Measurements from ENCODE around the gene CD109.
"Not testable (repeated sequence)": the region's sequence is repeated elsewhere in the genome, so short reads cannot be mapped to it uniquely, and the experiment has no call there.

The CD109 gene

DNA sequence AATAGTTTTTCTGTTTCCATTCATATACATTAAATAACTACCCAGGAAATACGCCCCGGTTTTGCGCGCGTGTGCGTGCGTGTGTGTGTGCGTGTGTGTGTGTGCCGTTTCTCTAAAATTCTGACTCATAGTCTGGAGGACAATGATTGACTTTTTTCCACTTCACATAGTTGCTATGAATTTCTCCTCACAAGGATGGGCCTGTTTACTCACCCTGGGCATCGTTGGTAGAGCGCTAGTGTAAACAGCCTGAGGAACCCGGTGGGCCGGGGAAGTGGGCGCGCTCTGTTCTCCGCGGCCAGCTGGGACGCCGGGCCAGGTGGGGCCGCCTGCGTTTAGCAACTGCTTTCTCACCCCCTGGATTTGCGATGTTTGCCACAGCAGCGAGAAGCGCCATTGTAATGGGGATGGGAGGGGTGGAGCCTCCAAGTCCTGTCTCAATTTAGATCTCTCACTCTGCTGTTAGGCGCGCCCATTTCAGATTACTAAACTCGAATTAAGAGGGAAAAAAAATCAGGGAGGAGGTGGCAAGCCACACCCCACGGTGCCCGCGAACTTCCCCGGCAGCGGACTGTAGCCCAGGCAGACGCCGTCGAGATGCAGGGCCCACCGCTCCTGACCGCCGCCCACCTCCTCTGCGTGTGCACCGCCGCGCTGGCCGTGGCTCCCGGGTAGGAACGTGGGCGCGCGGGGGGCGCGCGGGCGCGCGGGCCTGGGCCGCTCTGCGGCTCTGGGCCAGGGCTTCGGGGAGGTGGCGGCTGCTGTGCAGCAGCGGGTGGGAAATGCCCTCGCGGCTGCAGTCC is at the start of gene CD109:
Gene CD109, plus strand, starts transcription at position 585 of the 803 bp plus-strand sequence. Its CDS starts 13 bp downstream, at position 598.
- DNase-seq = peak; percentile 74 to 83

DNA sequence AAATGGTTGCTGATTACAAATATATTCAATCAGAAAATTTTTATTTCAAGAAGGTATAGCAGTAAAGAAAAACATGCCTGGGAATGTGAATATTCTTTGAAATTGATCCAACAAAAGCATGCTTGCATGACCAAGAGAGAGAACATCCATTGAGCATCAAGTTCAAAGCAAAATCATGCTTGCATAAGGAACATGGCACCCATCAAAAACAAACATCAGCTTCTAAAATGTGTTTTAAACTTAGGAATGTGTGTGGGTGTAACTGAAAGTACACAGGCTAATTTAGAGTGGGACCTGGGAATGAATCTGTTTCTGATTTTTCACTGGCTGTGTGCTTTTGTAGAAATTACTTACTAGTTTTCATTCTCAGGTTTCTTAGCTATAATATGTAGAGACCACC is 47.8 kb upstream of the CD109 start:
- no peak for DNase-seq

DNA sequence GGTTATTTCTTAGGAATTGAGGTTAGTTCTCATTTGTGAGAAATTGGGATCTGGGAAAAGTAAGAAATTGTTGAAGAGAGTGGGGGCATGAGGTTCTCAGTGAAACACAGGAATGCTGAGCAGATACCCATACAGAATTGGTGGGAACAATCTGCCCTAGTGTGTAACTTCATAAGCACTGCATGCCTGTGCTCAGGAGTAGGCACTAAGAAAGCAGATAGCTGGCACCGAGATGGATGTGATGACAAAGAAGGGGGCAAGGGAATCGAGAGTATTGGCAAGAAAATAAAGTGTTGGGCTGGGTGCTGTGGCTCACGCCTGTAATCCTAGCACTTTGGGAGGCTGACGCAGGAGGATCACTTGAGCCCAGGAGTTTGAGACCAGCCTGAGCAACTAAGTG is 46.2 kb upstream of the CD109 start:
- DNase-seq = no peak

DNA sequence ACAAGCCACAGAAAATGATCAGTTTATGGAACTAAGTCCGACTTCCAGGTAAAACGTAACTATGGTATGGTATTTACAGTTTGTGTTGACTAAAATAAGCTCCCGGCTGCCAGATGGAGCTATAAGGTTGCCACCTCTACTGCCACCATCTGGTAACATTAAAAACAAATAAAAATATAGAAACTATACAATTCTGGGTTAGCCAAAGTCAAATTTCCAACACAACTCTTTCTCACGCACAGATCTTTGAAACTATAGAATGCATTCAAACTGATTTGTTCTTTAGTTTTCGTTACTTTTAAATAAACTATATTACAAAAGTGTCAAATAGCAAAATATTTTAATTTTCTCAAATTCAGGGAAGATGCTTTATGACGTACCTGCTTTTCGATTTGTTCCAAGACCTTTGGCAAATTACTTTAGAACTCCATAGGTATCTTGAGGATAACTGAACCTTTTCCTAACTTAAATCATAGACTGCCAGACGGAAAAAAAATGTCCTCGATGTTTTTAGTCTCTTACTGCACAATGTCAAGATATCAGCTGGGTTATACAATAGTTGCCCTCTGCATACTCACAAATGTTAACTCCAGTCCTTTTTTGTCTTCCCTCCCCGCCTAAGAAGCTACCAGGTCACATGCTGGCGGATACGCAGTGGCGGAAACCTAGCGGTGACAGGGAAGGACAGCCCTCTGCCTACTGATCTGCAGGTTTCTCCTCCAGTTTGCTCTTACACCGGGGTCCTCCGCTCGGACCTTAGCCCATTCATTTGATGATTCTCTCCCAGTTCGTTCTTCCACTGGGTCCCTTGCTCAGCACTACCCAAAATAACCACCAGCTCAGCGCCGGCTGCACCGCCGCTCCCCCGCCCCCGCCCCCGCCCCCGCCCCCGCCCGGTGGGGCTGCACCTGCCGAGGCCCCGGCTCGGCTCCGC is 43.1 kb upstream of the CD109 start:
- DNase-seq = peak; percentile 81

GRCh38 chr6:73653571-73654424 is 42.2 kb upstream of the CD109 start, which contains the start of gene SLC17A5:
SLC17A5 (minus strand) TSS chr6:73653992; CDS start chr6:73653886, 106 bp downstream.
- peak; percentile 99 for DNase-seq

DNA sequence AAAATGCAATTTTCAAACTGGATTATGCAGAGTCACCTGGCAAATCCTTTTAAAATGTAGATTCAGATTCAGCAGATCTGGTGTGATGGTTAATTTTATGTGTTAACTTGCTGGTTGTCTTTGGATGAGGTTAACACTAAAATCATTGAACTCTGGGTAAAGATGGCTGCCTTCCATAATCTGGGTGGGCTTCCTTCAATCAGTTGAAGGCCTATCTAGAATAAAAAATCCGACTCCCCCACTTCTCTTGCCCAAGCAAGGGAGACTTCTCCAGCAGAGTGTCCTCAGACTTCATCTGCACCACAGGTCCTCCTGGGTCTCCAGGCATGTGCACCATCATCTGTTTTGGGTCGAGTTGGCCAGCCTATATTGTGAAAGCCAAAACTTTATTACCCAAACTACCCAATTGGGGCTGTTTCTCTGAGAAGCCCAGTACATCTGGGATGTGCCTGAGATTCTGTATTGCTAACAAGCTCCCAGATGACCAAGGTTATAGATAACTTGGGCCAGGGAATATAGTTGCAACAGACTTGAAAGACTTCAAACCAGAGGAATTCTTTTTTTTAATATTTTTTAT is 40.6 kb upstream of the CD109 start:
- DNase-seq = no peak

GRCh38 chr6:73656531-73657145 is 39.4 kb upstream of the CD109 start:
- no peak for DNase-seq

DNA sequence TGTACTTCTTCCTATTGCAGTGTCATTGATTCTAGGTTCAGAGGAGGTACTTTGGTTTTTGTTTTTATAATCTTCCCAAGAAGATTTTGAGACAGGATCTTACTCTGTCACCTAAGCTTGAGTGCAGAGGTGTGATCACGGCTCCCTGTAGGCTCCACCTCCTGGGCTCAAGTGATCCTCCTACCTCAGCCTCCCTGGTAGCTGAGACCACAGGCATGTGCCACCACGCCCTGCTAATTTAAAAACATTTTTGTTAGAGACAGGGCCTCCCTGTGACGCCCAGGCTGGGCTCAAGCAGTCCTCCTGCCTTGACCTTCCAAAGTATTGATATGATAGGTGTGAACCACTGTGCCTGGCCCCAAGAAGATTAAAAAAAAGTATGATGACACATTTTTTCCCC is 38.8 kb upstream of the CD109 start:
- DNase-seq = no peak

DNA sequence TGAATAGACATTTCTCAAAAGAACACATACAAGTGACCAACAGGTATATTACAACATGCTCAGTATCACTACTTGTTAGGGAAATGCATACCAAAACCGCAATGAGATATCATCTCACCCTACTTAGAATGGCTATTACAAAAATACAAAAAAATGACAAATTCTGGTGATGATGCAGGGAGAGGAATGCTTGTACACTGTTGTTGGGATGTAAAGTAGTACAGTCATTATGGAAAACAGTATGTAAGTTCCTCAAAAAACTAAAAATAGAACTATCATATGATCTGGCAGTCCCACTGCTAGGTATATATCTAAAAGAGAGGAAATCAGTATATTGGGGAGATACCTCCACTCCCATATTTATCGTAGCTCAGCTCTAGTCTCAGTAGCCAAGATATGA is 31.3 kb upstream of the CD109 start:
- no peak for DNase-seq

- no peak for DNase-seq
These were observed 30.2 kb upstream of the CD109 start for GRCh38 chr6:73665686-73666319.

DNA sequence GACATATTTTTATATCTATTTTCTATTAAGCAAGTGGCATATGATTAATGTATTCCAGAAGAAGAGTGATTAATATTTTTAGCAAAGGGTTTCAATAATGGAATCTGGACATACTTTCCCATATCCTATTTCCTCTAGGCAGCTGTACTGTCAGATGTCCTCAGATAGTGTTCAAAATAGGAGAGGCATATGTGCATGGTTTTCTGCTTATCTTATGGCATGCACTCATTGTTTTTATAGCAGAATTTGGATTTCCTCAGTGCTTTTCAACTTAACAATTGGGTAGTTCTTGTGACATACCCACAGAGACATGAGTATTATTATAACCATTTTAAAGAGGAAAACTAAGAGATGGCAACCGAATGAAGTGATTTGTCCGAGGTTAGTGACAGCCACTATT is 29.6 kb upstream of the CD109 start:
- no peak for DNase-seq

- DNase-seq = no peak
These were observed 28.2 kb upstream of the CD109 start for GRCh38 chr6:73667798-73668197.

GRCh38 chr6:73669005-73669404 is 27.0 kb upstream of the CD109 start:
- no peak for DNase-seq

GRCh38 chr6:73671911-73672685 is 23.9 kb upstream of the CD109 start:
- no peak for DNase-seq

DNA sequence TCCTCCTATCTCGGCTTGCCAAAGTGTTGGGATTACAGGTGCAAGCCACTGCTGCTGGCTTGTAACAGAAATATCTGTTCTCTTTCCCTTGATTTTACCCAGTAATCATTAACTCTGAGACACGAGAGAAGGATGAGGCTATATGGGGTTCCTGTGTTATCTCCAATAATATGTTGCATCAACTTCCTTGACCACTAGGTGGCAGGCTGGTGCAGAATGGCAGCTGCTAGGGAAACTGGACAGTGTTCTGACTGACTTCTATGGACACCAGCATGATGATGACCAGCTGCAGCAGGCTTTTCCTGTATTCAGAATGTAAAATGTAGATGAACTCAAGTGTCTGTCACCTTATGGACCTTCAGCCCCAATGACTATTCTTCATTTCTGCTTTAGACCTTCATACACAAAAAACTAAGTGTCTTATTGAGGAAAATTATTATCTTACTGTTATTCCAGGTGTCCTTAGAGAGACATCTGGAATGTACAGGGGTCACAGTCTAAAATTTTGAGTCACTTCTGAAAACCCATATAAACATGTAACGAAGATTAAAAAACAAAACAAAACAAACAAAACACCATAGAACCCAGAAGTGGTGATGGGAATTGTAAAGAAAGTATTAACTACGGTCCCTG is 20.4 kb upstream of the CD109 start:
- peak; percentile 80 to 87 for DNase-seq

GRCh38 chr6:73679009-73679408 is 17.0 kb upstream of the CD109 start:
- DNase-seq = no peak

- DNase-seq = not testable (repeated sequence)
These were observed 16.2 kb upstream of the CD109 start for GRCh38 chr6:73679846-73680245.

- no peak for DNase-seq
These were observed 15.6 kb upstream of the CD109 start for GRCh38 chr6:73680289-73680918.

DNA sequence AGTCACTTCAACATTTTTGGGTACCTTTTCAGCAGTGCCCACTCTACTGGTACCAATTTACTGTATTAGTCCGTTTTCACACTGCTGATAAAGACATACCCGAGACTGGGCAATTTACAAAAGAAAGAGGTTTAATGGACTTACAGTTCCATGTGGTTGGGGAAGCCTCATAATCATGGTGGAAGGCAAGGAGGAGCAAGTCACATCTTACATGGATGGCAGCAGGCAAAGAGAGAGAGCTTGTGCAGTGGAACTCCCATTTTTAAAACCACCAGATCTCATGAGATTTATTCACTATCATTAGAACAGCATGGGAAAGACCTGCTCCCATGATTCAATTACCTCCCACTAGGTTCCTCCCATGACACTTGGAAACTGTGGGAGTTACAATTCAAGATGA is 12.4 kb upstream of the CD109 start:
- not testable (repeated sequence) for DNase-seq

DNA sequence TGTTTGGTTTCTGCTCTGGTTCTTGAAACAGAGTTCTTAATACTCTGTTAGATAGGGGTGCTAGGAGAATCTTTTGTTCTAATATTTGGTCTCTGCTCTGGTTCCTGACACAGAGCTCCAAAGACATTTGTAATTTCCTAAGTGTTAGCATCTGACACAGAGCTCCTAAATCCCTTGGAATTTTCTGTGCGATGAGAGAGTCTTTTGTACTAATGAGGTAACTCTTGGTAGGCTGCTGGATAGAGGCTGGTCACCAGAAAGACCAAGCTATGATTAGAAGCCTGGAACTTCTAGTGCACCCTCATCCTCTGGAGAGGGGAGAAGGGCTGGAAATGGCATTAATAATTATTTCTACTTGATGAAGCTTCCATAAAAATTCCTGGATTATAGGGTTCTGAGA is 7.7 kb upstream of the CD109 start:
- no peak for DNase-seq

Data from AML-193 (cell line).